CD8-positive, alpha-beta memory T cell (primary cell): ENCODE results near the gene SLC16A3. TPM values are rescaled to one million over a fixed set of nuclear protein-coding genes. Genes with fewer than 3 reads are reported as not detected.
"Not testable (repeated sequence)": the region's sequence is repeated elsewhere in the genome, so short reads cannot be mapped to it uniquely, and the experiment has no call there.

ENCODE experiments used
- CTCF ChIA-PET: fragments of 350-600 bp; sonication (Branson Sonifier 250); formaldehyde crosslinking; loops from one replicate; lab custom pipeline; 2021; ENCODE audit warnings: antibody characterized with exemption; lab: Charles Lee
- POLR2A ChIA-PET: fragments of 350-600 bp; sonication (Branson Sonifier 250); formaldehyde crosslinking; loops from one replicate; lab custom pipeline; 2021; ENCODE audit warnings: antibody characterized with exemption; lab: Charles Lee
- DNase-seq, 5 donors: peaks; one replicate each; pipeline versions ENCODE4 v3.0.0 to v3.0.0-alpha.2; 2020 to 2022; ENCODE audit warnings: mixed read lengths in 1 of 5
- H3K27ac ChIP-seq: one replicate; pipeline ENCODE4 v1.7.0; 2013; ENCODE audit warnings: low read depth, mild to moderate bottlenecking, low read length, moderate library complexity
- H3K27me3 ChIP-seq: 2 replicates; pipeline ENCODE4 v1.7.0; 2013; ENCODE audit warnings: low read length, mild to moderate bottlenecking; ENCODE audit not compliant: insufficient read depth, poor library complexity, severe bottlenecking
- H3K36me3 ChIP-seq: 2 replicates; pipeline ENCODE4 v1.7.0; 2013; ENCODE audit warnings: mild to moderate bottlenecking, low read length, moderate library complexity; ENCODE audit not compliant: insufficient read depth
- H3K4me1 ChIP-seq: 2 replicates; pipeline ENCODE4 v1.7.0; 2013; ENCODE audit warnings: mild to moderate bottlenecking, low read length, moderate library complexity; ENCODE audit not compliant: insufficient read depth
- H3K4me3 ChIP-seq: 2 replicates; pipeline ENCODE4 v1.7.0; 2013; ENCODE audit warnings: mild to moderate bottlenecking, low read length
- H3K9me3 ChIP-seq: 2 replicates; pipeline ENCODE4 v1.7.0; 2013; ENCODE audit warnings: mild to moderate bottlenecking, low read length
- H3K27ac Mint-ChIP-seq, 8 donors: one replicate each; pipeline ENCODE4 v1.8.0; 2020 to 2021; ENCODE audit warnings: mixed read lengths in 8 of 8, mild to moderate bottlenecking in 6 of 8, inconsistent platforms in 3 of 8, moderate library complexity in 3 of 8
- H3K27me3 Mint-ChIP-seq, 2 donors: one replicate each; pipeline ENCODE4 v1.8.0; 2020 to 2021; ENCODE audit warnings: mixed read lengths in 2 of 2, mild to moderate bottlenecking in 1 of 2, moderate library complexity in 1 of 2
- H3K36me3 Mint-ChIP-seq, 3 donors: one replicate each; pipeline ENCODE4 v1.8.0; 2020 to 2021; ENCODE audit warnings: mixed read lengths in 3 of 3, inconsistent platforms in 1 of 3, mild to moderate bottlenecking in 1 of 3
- H3K4me1 Mint-ChIP-seq, 3 donors: one replicate each; pipeline ENCODE4 v1.8.0; 2020 to 2021; ENCODE audit warnings: mixed read lengths in 3 of 3, inconsistent platforms in 1 of 3, mild to moderate bottlenecking in 1 of 3
- H3K4me3 Mint-ChIP-seq, 7 donors: one replicate each; pipeline ENCODE4 v1.8.0; 2020 to 2021; ENCODE audit warnings: mixed read lengths in 7 of 7, mild to moderate bottlenecking in 6 of 7, moderate library complexity in 4 of 7, inconsistent platforms in 2 of 7
- H3K9me3 Mint-ChIP-seq, 5 donors: one replicate each; pipeline ENCODE4 v1.8.0; 2020 to 2022; ENCODE audit warnings: mixed read lengths in 5 of 5, mild to moderate bottlenecking in 3 of 5, moderate library complexity in 2 of 5, inconsistent platforms in 1 of 5
- polyA plus RNA-seq: library from polyadenylated mRNA; unstranded; fragments of 300-500 nt; fragmentation: Illumina TruSeq; gene quantifications from one replicate; pipeline ENCODE4 v1.2.3, GENCODE V29; 2021
- total RNA-seq, 2 experiments: library from RNA; stranded (reverse); gene quantifications; one replicate each; pipeline ENCODE4 v1.2.3, GENCODE V29; 2021

SLC16A3 gene
- total and polyA plus RNA-seq, 3 experiments from 2014 or later, result 3.3 to 31.8 (median 27.5) TPM

- ChIA-PET POLR2A (interaction anchor here (0.6 to 2.1 kb wide), 8 partner anchors 11 to 168 kb away, joined by 3 to 10 read pairs (median 3); partner anchors contain the start of genes DCXR and SLC16A3), CTCF (interaction anchor here (0.7 to 2.6 kb wide), 19 partner anchors 9 to 247 kb away, joined by 3 to 17 read pairs (median 4); partner anchors contain the start of genes CD7 and SLC16A3)
- Mint-ChIP-seq H3K4me1 (peaks cover 36 to 56% (median 38%) of the 10 kb centered on the region in 3 donors), H3K27ac (peak overlapping the region; percentile 93 to 98 (median 96)), H3K9me3 (no peaks in the 10 kb centered on the region), H3K4me3 (peak overlapping the region; percentile 26 to 79 (median 65)), H3K36me3 (peaks cover 0 to 6% (median 4%) of the 10 kb centered on the region in 3 donors), H3K27me3 (no peaks in the 10 kb centered on the region)
- H3K36me3 ChIP-seq, result no peaks in the 10 kb centered on the region
- peak overlapping the region; percentile 30 for H3K4me3 ChIP-seq
- peak overlapping the region; percentile 69 for H3K27ac ChIP-seq
- no peaks in the 10 kb centered on the region for H3K27me3 ChIP-seq
- DNase-seq, result peak; percentile 67 to 86 (median 78)
- H3K9me3 ChIP-seq, result no peaks in the 10 kb centered on the region
- peaks cover 26% of the 10 kb centered on the region for H3K4me1 ChIP-seq
Measured at GRCh38 chr17:82205720-82206508, 22.9 kb upstream of the SLC16A3 start.

DNA sequence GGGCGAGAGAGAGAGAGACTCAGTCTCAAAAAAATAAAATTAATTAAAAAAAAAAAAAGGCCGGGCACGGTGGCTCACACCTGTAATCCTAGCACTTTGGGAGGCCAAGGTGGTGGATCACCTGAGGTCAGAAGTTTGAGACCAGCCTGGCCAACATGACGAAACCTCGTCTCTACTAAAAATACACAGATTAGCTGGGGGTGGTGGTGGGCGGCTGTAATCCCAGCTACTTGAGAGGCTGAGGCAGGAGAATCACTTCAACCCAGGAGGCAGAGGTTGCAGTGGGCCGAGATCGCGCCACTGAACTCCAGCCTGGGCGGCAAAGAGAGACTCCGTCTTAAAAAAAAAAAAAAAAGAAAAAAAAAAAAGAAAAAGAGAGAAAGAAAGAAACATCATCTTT, 18.2 kb upstream of the SLC16A3 start:
- H3K27ac ChIP-seq, H3K27ac Mint-ChIP-seq, H3K36me3 Mint-ChIP-seq, H3K9me3 ChIP-seq, H3K27me3 ChIP-seq, H3K9me3 Mint-ChIP-seq, CTCF ChIA-PET, H3K27me3 Mint-ChIP-seq, H3K4me3 ChIP-seq, DNase-seq, H3K36me3 ChIP-seq: not testable (repeated sequence)
- peaks cover 32% of the 10 kb centered on the region for H3K4me1 ChIP-seq
- POLR2A ChIA-PET, result interaction anchor here (0.7 kb wide), 1 partner anchor 9 kb away, joined by 3 read pairs; no protein-coding TSS in a partner anchor
- peak overlapping the region in 2 of 7 donors; percentile 80 to 87 for H3K4me3 Mint-ChIP-seq
- peaks cover 35 to 56% (median 42%) of the 10 kb centered on the region in 3 donors for H3K4me1 Mint-ChIP-seq

GRCh38 chr17:82212331-82213250, 16.3 kb upstream of the SLC16A3 start, which contains the start of gene CCDC57:
Gene CCDC57 (minus strand): TSS chr17:82212842. CDS start chr17:82201944, 10,898 bp downstream.
- peaks cover 38% of the 10 kb centered on the region for H3K4me1 ChIP-seq

DNA sequence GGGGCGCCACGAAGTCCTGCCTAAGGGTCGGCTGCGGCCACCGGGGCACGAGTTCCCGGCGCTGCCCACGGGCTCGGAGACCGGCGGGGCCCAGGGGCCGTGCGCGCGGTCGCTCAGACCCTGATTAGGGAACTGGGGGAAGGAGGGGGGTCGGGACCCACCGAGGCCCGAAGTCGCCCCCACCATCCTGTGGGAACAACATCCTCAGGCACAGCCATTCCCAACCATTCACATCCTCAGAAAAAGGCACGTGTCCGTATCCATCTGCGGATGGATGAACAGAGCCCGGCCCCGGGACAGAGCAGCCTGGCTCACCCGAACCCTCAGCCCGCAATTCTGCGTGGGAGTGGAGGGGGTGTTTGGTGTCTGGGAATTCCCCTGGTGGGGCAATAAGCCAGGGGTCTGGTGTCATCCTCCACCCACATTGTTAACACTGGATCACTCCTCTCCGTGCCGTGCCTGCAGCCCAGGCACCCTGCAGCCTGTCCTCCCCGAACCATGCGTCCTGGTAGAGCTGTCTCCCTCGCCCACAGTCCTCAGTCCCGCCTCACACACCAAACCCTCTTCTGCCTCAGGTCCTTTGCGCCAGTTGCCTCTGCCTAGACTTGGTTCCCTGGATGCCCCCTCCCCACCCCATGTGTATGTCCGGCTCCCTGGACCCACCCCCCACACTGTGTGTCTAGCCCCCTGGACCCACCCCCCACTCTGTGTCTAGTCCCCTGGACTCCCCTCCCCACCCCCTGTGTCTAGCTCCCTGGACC, 15.4 kb upstream of the SLC16A3 start:
- POLR2A ChIA-PET, result interaction anchor here (0.6 to 1.4 kb wide), 2 partner anchors 16 to 87 kb away, joined by 3 to 5 read pairs; partner anchors contain the start of gene SLC16A3
- H3K9me3 Mint-ChIP-seq, result no peaks in the 10 kb centered on the region

More at GRCh38 chr17:82212331-82213250, 16.3 kb upstream of the SLC16A3 start, which contains the start of gene CCDC57:
- peak within 1 kb of the TSS; percentile 82 to 97 (median 93) for H3K27ac Mint-ChIP-seq
- no peaks in the 10 kb centered on the region for H3K36me3 ChIP-seq
- H3K9me3 ChIP-seq, result no peaks in the 10 kb centered on the region
- peak in 4 of 5 donors; percentile 35 to 74 (median 52) for DNase-seq
- H3K27ac ChIP-seq, result peak within 1 kb of the TSS; percentile 59
- ChIA-PET POLR2A (interaction anchor here (0.7 to 1.0 kb wide), 3 partner anchors 10 to 25 kb away, joined by 3 to 8 read pairs (median 5); no protein-coding TSS in a partner anchor), CTCF (interaction anchor here (1.0 to 1.8 kb wide), 6 partner anchors 12 to 182 kb away, joined by 3 to 8 read pairs (median 3); partner anchors contain the start of gene DCXR)
- no peaks in the 10 kb centered on the region for H3K9me3 Mint-ChIP-seq
- peaks cover 35 to 55% (median 36%) of the 10 kb centered on the region in 3 donors for H3K4me1 Mint-ChIP-seq
- peak within 1 kb of the TSS; percentile 83 to 89 (median 87) for H3K4me3 Mint-ChIP-seq
- no peaks in the 10 kb centered on the region for H3K27me3 ChIP-seq
- peaks cover 0 to 3% of the 10 kb centered on the region in 2 donors for H3K27me3 Mint-ChIP-seq
- H3K4me3 ChIP-seq, result peak within 1 kb of the TSS; percentile 65
- H3K36me3 Mint-ChIP-seq, result peaks cover 0 to 5% (median 2%) of the 10 kb centered on the region in 3 donors

DNA sequence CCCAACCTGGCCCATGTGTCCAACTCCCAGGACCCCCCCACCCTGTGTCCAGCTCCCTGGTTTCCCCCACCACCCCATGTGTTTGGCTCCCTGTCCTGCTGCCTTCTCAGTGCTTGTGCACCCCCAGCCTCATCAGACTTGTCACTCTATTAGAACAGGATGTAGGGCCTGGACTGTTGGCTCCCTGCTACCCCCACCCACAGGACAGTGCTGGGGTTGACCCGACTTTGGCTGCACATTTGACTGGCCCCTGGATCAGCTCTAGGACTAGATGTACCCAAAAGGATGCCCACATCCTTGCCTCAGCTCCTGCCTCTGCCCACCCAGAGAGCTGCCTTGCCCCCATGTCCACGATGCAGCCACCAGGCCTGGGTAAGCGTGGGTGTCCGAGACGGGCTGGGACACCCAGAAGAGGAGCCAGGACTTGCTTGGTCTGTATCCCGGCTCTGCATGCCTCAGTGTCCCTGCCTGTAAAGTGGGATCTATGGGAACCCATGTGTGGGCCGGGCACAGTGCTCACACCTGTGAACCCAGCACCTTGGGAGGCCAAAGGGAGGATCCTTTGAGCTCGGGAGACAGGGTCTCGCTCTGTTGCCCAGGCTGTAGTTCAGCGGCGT, 14.7 kb upstream of the SLC16A3 start:
- H3K27me3 Mint-ChIP-seq, result peaks cover 0 to 3% of the 10 kb centered on the region in 2 donors
- H3K36me3 Mint-ChIP-seq, result peaks cover 0 to 3% (median 0%) of the 10 kb centered on the region in 3 donors
- no peaks in the 10 kb centered on the region for H3K9me3 Mint-ChIP-seq
- no peak overlapping the region for H3K4me3 ChIP-seq
- no peak for DNase-seq
- no peaks in the 10 kb centered on the region for H3K36me3 ChIP-seq
- H3K27ac Mint-ChIP-seq, result peak overlapping the region; percentile 35 to 96 (median 88)
- H3K9me3 ChIP-seq, result no peaks in the 10 kb centered on the region
- H3K4me1 ChIP-seq, result peaks cover 39% of the 10 kb centered on the region
- no peak overlapping the region for H3K27ac ChIP-seq
- no peaks in the 10 kb centered on the region for H3K27me3 ChIP-seq
- ChIA-PET POLR2A (interaction anchor here (0.6 to 1.4 kb wide), 2 partner anchors 15 to 88 kb away, joined by 3 to 5 read pairs; partner anchors contain the start of gene SLC16A3), CTCF (interaction anchor here (1.3 to 3.6 kb wide), 3 partner anchors 9 to 184 kb away, joined by 3 to 17 read pairs (median 5); no protein-coding TSS in a partner anchor)
- H3K4me3 Mint-ChIP-seq, result peak overlapping the region in 6 of 7 donors; percentile 56 to 88 (median 68)
- peaks cover 27 to 47% (median 28%) of the 10 kb centered on the region in 3 donors for H3K4me1 Mint-ChIP-seq

More for the DNA sequence above, 15.4 kb upstream of the SLC16A3 start:
- peak overlapping the region; percentile 83 to 89 (median 87) for H3K4me3 Mint-ChIP-seq
- peaks cover 33 to 53% (median 34%) of the 10 kb centered on the region in 3 donors for H3K4me1 Mint-ChIP-seq
- CTCF ChIA-PET, result interaction anchor here (1.3 to 3.6 kb wide), 3 partner anchors 8 to 183 kb away, joined by 3 to 17 read pairs (median 5); no protein-coding TSS in a partner anchor
- Histone ChIP-seq H3K27me3 (no peaks in the 10 kb centered on the region), H3K4me1 (peaks cover 39% of the 10 kb centered on the region), H3K27ac (peak overlapping the region; percentile 59), H3K4me3 (peak overlapping the region; percentile 65), H3K9me3 (no peaks in the 10 kb centered on the region), H3K36me3 (no peaks in the 10 kb centered on the region)
- peak overlapping the region; percentile 82 to 97 (median 93) for H3K27ac Mint-ChIP-seq
- peak; percentile 43 to 73 (median 56) for DNase-seq
- peaks cover 0 to 3% (median 0%) of the 10 kb centered on the region in 3 donors for H3K36me3 Mint-ChIP-seq
- peaks cover 0 to 3% of the 10 kb centered on the region in 2 donors for H3K27me3 Mint-ChIP-seq

DNA sequence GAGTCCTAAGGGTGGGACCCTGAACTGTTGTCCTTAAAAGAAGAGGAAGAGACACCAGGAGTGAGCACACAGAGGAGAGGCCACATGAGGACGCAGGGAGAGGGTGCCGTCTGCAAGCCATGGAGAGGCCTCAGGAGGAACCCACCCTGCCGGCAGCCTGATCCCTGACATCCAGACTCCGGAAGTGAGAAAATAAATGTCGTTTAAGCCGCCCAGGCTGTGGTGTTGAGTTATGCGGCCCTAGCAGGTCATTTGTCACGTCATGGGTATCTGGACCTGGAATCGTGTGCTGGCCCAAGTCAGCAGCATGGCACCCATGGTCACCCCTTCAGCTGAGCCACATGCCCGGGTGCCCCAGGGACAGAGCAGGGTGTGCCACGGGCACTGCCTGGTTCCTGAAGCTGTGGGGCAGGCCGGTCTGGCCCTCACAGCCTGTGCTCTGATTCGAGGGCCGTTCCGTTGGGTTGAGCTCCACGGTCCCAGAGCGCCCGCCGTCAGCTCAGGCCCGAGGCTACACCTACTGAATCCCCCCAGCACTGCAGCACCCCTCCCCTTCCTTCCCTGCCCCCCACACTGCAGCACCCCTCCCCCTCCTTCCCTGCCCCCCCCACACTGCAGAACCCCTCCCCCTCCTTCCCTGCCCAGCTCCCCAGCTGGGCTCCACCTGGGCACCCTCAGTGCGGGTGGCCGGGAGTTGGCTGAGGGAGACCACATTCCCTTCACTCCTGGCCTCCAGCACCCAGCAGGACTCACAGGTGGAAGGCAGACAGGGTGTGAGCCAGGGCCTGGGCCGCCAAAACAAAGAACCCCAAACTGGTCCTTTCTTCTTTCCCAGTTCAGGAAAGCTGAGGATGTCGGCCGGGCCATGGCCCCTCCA, 13.5 kb upstream of the SLC16A3 start:
- CTCF ChIA-PET, result interaction anchor here (3.6 kb wide), 1 partner anchor 10 kb away, joined by 17 read pairs; no protein-coding TSS in a partner anchor
- H3K4me3 Mint-ChIP-seq, result peak overlapping the region in 6 of 7 donors; percentile 32 to 80 (median 57)
- H3K4me1 Mint-ChIP-seq, result peaks cover 24 to 42% (median 27%) of the 10 kb centered on the region in 3 donors
- no peaks in the 10 kb centered on the region for H3K36me3 Mint-ChIP-seq
- POLR2A ChIA-PET, result no interaction called here
- no peaks in the 10 kb centered on the region for H3K27me3 ChIP-seq
- H3K9me3 Mint-ChIP-seq, result no peaks in the 10 kb centered on the region
- H3K36me3 ChIP-seq, result no peaks in the 10 kb centered on the region
- H3K27me3 Mint-ChIP-seq, result peaks cover 0 to 3% of the 10 kb centered on the region in 2 donors
- no peak overlapping the region for H3K4me3 ChIP-seq
- H3K9me3 ChIP-seq, result no peaks in the 10 kb centered on the region
- peak overlapping the region; percentile 48 for H3K27ac ChIP-seq
- peaks cover 39% of the 10 kb centered on the region for H3K4me1 ChIP-seq
- peak overlapping the region; percentile 24 to 96 (median 88) for H3K27ac Mint-ChIP-seq
- DNase-seq, result no peak
